ENCODE data around the gene SLC39A2.

SLC39A2 gene

DNA sequence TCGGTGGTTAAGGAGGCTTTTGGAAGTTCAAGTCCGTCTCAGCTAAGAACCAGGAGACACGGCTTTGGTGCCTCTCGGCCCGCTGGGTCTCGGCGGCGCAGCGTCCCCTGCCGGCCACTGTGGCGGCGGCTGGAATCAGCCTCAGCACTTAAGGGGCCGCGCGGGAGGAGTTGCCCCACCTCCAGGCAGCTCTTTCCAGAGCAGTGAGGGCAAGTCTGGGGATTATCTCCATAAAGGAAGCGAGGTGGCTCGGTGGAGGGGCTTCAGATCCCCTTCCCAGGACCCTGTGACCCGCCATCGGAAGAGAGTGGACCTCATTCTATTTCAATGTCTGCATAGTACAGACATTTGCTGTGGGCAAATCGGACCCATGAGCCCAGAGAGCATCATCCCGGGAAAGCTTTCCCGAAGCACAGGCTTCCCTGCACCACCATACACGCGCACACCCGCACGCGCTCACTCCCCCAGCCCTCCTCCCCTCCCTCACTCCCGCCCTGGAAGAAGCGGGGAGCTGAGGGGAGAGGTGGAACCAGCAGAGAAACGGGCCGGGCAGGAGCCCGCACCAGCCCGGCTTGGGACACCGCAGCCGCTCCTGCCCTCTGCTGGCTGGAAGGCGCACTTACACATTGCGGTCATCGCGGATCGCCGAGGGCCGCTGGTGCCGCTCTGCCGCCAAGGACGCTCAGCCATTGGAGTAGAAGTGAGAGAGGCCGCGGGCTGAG is 27.9 kb upstream of the SLC39A2 start (continued):
- TF ChIP-seq ZNF473 (tag by site-specific recombination; IDR thresholded peaks at IDR 0.05) (no peak), ZNF248 (tag by site-specific recombination; IDR thresholded peaks at IDR 0.05) (no peak), ZNF596 (tag by site-specific recombination; IDR thresholded peaks at IDR 0.05) (no peak), ZBTB8A (tag by site-specific recombination; IDR thresholded peaks at IDR 0.05) (peak; percentile 78; the same call in 1 of the 2 replicates), ZNF549 (tag by site-specific recombination; IDR thresholded peaks at IDR 0.05) (no peak), ZNF792 (tag by site-specific recombination; IDR thresholded peaks at IDR 0.05) (no peak; the same call in 1 of the 2 replicates), BCL11A (tag by site-specific recombination; IDR thresholded peaks at IDR 0.05; ENCODE audit: low read depth) (no peak), ZNF654 (tag by site-specific recombination; IDR thresholded peaks at IDR 0.05; ENCODE audit: low read depth) (peak; percentile 40), ZNF10 (tag by site-specific recombination; IDR thresholded peaks at IDR 0.05) (0 out of 2 replicates have a peak, but pooled peaks have one; percentile 30)
- TF ChIP-seq, protein P1, sequence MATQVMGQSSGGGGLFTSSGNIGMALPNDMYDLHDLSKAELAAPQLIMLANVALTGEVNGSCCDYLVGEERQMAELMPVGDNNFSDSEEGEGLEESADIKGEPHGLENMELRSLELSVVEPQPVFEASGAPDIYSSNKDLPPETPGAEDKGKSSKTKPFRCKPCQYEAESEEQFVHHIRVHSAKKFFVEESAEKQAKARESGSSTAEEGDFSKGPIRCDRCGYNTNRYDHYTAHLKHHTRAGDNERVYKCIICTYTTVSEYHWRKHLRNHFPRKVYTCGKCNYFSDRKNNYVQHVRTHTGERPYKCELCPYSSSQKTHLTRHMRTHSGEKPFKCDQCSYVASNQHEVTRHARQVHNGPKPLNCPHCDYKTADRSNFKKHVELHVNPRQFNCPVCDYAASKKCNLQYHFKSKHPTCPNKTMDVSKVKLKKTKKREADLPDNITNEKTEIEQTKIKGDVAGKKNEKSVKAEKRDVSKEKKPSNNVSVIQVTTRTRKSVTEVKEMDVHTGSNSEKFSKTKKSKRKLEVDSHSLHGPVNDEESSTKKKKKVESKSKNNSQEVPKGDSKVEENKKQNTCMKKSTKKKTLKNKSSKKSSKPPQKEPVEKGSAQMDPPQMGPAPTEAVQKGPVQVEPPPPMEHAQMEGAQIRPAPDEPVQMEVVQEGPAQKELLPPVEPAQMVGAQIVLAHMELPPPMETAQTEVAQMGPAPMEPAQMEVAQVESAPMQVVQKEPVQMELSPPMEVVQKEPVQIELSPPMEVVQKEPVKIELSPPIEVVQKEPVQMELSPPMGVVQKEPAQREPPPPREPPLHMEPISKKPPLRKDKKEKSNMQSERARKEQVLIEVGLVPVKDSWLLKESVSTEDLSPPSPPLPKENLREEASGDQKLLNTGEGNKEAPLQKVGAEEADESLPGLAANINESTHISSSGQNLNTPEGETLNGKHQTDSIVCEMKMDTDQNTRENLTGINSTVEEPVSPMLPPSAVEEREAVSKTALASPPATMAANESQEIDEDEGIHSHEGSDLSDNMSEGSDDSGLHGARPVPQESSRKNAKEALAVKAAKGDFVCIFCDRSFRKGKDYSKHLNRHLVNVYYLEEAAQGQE (tag by site-specific recombination; IDR thresholded peaks at IDR 0.05), result peak; percentile 26; the same call in 1 of the 2 replicates

DNA sequence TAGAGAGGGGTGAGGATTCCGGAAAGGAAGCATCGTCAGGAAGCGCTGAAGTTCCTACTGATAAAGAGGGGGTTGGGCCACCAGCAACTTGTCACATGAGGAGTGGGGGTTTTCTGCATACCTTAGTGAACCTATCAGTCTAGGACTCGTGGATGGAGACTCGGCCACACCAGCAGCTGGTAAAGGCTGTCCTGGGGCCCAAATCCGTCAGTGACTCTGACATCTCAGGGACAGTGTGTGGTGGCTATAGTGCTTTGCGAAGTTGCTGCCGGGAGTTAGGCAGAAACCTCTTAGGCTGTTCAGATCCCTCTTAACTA is 27.4 kb upstream of the SLC39A2 start:
- POLR2A ChIA-PET, result interaction anchor here (0.6 to 1.6 kb wide), 5 partner anchors 11 to 340 kb away, joined by 3 to 17 read pairs (median 3); no protein-coding TSS in a partner anchor
- TF ChIP-seq ZNF747 (tag by site-specific recombination; IDR thresholded peaks at IDR 0.05) (no peak), ZBTB1 (tag by site-specific recombination; IDR thresholded peaks at IDR 0.05) (no peak), ZNF132 (tag by site-specific recombination; IDR thresholded peaks at IDR 0.05; ENCODE audit: borderline replicate concordance) (no peak), ZNF416 (tag by site-specific recombination; IDR thresholded peaks at IDR 0.05) (no peak), SP3 (tag by site-specific recombination; IDR thresholded peaks at IDR 0.05) (peak; percentile 8; the same call in 1 of the 2 replicates), ZBTB48 (tag by site-specific recombination; IDR thresholded peaks at IDR 0.05) (no peak), ZFP69B (tag by site-specific recombination; IDR thresholded peaks at IDR 0.05) (no peak), ZNF341 (tag by site-specific recombination; IDR thresholded peaks at IDR 0.05; ENCODE audit: low read depth) (no peak), ZBTB17 (tag by site-specific recombination; IDR thresholded peaks at IDR 0.05) (peak; percentile 42), ZNF623 (tag by site-specific recombination; IDR thresholded peaks at IDR 0.05) (0 out of 2 replicates have a peak, but pooled peaks have one; percentile 4), KLF8 (tag by site-specific recombination; IDR thresholded peaks at IDR 0.05) (no peak)
- TF ChIP-seq, protein P2, sequence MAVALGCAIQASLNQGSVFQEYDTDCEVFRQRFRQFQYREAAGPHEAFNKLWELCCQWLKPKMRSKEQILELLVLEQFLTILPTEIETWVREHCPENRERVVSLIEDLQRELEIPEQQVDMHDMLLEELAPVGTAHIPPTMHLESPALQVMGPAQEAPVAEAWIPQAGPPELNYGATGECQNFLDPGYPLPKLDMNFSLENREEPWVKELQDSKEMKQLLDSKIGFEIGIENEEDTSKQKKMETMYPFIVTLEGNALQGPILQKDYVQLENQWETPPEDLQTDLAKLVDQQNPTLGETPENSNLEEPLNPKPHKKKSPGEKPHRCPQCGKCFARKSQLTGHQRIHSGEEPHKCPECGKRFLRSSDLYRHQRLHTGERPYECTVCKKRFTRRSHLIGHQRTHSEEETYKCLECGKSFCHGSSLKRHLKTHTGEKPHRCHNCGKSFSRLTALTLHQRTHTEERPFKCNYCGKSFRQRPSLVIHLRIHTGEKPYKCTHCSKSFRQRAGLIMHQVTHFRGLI (tag by site-specific recombination; IDR thresholded peaks at IDR 0.05), result 0 out of 2 replicates have a peak, but pooled peaks have one; percentile 54
- TF ChIP-seq, protein P3, sequence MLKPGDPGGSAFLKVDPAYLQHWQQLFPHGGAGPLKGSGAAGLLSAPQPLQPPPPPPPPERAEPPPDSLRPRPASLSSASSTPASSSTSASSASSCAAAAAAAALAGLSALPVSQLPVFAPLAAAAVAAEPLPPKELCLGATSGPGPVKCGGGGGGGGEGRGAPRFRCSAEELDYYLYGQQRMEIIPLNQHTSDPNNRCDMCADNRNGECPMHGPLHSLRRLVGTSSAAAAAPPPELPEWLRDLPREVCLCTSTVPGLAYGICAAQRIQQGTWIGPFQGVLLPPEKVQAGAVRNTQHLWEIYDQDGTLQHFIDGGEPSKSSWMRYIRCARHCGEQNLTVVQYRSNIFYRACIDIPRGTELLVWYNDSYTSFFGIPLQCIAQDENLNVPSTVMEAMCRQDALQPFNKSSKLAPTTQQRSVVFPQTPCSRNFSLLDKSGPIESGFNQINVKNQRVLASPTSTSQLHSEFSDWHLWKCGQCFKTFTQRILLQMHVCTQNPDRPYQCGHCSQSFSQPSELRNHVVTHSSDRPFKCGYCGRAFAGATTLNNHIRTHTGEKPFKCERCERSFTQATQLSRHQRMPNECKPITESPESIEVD (tag by site-specific recombination; IDR thresholded peaks at IDR 0.05), result no peak
- TF ChIP-seq, protein P4, sequence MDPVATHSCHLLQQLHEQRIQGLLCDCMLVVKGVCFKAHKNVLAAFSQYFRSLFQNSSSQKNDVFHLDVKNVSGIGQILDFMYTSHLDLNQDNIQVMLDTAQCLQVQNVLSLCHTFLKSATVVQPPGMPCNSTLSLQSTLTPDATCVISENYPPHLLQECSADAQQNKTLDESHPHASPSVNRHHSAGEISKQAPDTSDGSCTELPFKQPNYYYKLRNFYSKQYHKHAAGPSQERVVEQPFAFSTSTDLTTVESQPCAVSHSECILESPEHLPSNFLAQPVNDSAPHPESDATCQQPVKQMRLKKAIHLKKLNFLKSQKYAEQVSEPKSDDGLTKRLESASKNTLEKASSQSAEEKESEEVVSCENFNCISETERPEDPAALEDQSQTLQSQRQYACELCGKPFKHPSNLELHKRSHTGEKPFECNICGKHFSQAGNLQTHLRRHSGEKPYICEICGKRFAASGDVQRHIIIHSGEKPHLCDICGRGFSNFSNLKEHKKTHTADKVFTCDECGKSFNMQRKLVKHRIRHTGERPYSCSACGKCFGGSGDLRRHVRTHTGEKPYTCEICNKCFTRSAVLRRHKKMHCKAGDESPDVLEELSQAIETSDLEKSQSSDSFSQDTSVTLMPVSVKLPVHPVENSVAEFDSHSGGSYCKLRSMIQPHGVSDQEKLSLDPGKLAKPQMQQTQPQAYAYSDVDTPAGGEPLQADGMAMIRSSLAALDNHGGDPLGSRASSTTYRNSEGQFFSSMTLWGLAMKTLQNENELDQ (tag by site-specific recombination; IDR thresholded peaks at IDR 0.05; ENCODE audit: low read depth), result no peak
- CTCF ChIA-PET, result interaction anchor here (0.5 to 4.1 kb wide), 40 partner anchors 10 to 711 kb away, joined by 3 to 61 read pairs (median 6); partner anchors contain the start of gene ARHGEF40
- no peak overlapping the region for H3K27ac ChIP-seq (ENCODE audit: extremely low read depth, low read depth, low read length)
- no peaks in the 10 kb centered on the region for H3K36me3 ChIP-seq (ENCODE audit: control insufficient read depth in 2 of 2, insufficient read depth in 1 of 2, low read length in 2 of 2)
- H3K4me3 ChIP-seq (ENCODE audit: low read depth, low read length), result peak overlapping the region; percentile 2; the same call in 1 of the 2 replicates
- H3K4me1 ChIP-seq (ENCODE audit: control insufficient read depth, insufficient read depth, low read length), result no peaks in the 10 kb centered on the region
- H3K9me3 ChIP-seq (ENCODE audit: control insufficient read depth, insufficient read depth, low read depth, low read length), result no peaks in the 10 kb centered on the region
